ENCODE results near the gene COL8A1.

GRCh38 chr3:99699841-99700240 lies 61.4 kb downstream of the COL8A1 start:
- no peak for TF ChIP-seq ZBTB21 (CRISPR knock-in tag; IDR thresholded peaks at IDR 0.05; ENCODE audit: borderline replicate concordance)
- TF ChIP-seq CTCF (IDR thresholded peaks at IDR 0.05): no peak
- TF ChIP-seq MAX (CRISPR knock-in tag; IDR thresholded peaks at IDR 0.05): no peak
- no peak for TF ChIP-seq NFYB (CRISPR knock-in tag; conservative IDR thresholded peaks at IDR 0.05; ENCODE audit: low read depth)
- TF ChIP-seq MXD4 (CRISPR knock-in tag; IDR thresholded peaks at IDR 0.05; ENCODE audit: borderline replicate concordance): no peak
- TF ChIP-seq ATF3 (CRISPR knock-in tag; conservative IDR thresholded peaks at IDR 0.05): no peak

Data from WTC11 (cell line).